Measurements from ENCODE around the gene KYAT1.

KYAT1 gene

GRCh38 chr9:128917151-128917849 lies 35.5 kb upstream of the KYAT1 start:
- H3K9me2 ChIP-seq (ENCODE audit: low read depth, low read length): no peaks in the 10 kb centered on the region
- no peak overlapping the region for H3K4me3 ChIP-seq (ENCODE audit: low read depth, low read length, poor library complexity, severe bottlenecking)
- H4K20me1 ChIP-seq (ENCODE audit: insufficient read depth, low read length): no peaks in the 10 kb centered on the region
- no peak overlapping the region for H2AFZ ChIP-seq (ENCODE audit: low read length)
- no peak overlapping the region for H3K9ac ChIP-seq (ENCODE audit: low read length)
- H3K36me3 ChIP-seq (ENCODE audit: insufficient read depth, low read length): peaks cover 18% of the 10 kb centered on the region; the same call in 1 of the 2 replicates
- no peaks in the 10 kb centered on the region for H3K27me3 ChIP-seq (ENCODE audit: insufficient read depth, low read length)
- H3K4me2 ChIP-seq (ENCODE audit: low read length): no peak overlapping the region
- H3F3A ChIP-seq (ENCODE audit: insufficient read depth, low read length): no peaks in the 10 kb centered on the region
- H3K79me2 ChIP-seq (ENCODE audit: insufficient read depth, low read length): no peaks in the 10 kb centered on the region
- peaks cover 20% of the 10 kb centered on the region for H3K4me1 ChIP-seq (ENCODE audit: insufficient read depth, low read length, severe bottlenecking)
- no peaks in the 10 kb centered on the region for H3K9me3 ChIP-seq (ENCODE audit: low read length)
- TF ChIP-seq EZH2 (IDR thresholded peaks at IDR 0.05; ENCODE audit: borderline replicate concordance, low read length): no peak
- TF ChIP-seq CTCF (IDR thresholded peaks at IDR 0.05; ENCODE audit: low read length): no peak
- no peak overlapping the region for H3K27ac ChIP-seq (ENCODE audit: low read depth, low read length, poor library complexity, severe bottlenecking)

GRCh38 chr9:128916745-128917144 lies 35.0 kb upstream of the KYAT1 start:
- Histone ChIP-seq H3K4me2 (ENCODE audit: low read length) (no peak overlapping the region), H2AFZ (ENCODE audit: low read length) (no peak overlapping the region), H3K9me3 (ENCODE audit: low read length) (no peaks in the 10 kb centered on the region), H3K36me3 (ENCODE audit: insufficient read depth, low read length) (peaks cover 22% of the 10 kb centered on the region; the same call in 1 of the 2 replicates), H3K4me3 (ENCODE audit: low read depth, low read length, poor library complexity, severe bottlenecking) (no peak overlapping the region), H3K4me1 (ENCODE audit: insufficient read depth, low read length, severe bottlenecking) (peaks cover 14% of the 10 kb centered on the region), H3F3A (ENCODE audit: insufficient read depth, low read length) (no peaks in the 10 kb centered on the region), H3K27me3 (ENCODE audit: insufficient read depth, low read length) (no peaks in the 10 kb centered on the region), H3K9ac (ENCODE audit: low read length) (no peak overlapping the region), H3K27ac (ENCODE audit: low read depth, low read length, poor library complexity, severe bottlenecking) (no peak overlapping the region), H4K20me1 (ENCODE audit: insufficient read depth, low read length) (no peaks in the 10 kb centered on the region), H3K9me2 (ENCODE audit: low read depth, low read length) (no peaks in the 10 kb centered on the region), H3K79me2 (ENCODE audit: insufficient read depth, low read length) (no peaks in the 10 kb centered on the region)
- TF ChIP-seq CTCF (IDR thresholded peaks at IDR 0.05; ENCODE audit: low read length): no peak
- no peak for TF ChIP-seq EZH2 (IDR thresholded peaks at IDR 0.05; ENCODE audit: borderline replicate concordance, low read length)

- no peaks in the 10 kb centered on the region for H3K27me3 ChIP-seq (ENCODE audit: insufficient read depth, low read length)
- H3K9ac ChIP-seq (ENCODE audit: low read length): no peak overlapping the region
- H3K9me3 ChIP-seq (ENCODE audit: low read length): no peaks in the 10 kb centered on the region
- no peak overlapping the region for H3K4me3 ChIP-seq (ENCODE audit: low read depth, low read length, poor library complexity, severe bottlenecking)
- TF ChIP-seq CTCF (IDR thresholded peaks at IDR 0.05; ENCODE audit: low read length): no peak
- no peak for TF ChIP-seq EZH2 (IDR thresholded peaks at IDR 0.05; ENCODE audit: borderline replicate concordance, low read length)
- H2AFZ ChIP-seq (ENCODE audit: low read length): no peak overlapping the region
- no peaks in the 10 kb centered on the region for H4K20me1 ChIP-seq (ENCODE audit: insufficient read depth, low read length)
- no peak overlapping the region for H3K4me2 ChIP-seq (ENCODE audit: low read length)
- H3K27ac ChIP-seq (ENCODE audit: low read depth, low read length, poor library complexity, severe bottlenecking): no peak overlapping the region
- H3K36me3 ChIP-seq (ENCODE audit: insufficient read depth, low read length): peaks cover 22% of the 10 kb centered on the region; the same call in 1 of the 2 replicates
- H3F3A ChIP-seq (ENCODE audit: insufficient read depth, low read length): no peaks in the 10 kb centered on the region
- H3K4me1 ChIP-seq (ENCODE audit: insufficient read depth, low read length, severe bottlenecking): peaks cover 9% of the 10 kb centered on the region
- H3K9me2 ChIP-seq (ENCODE audit: low read depth, low read length): no peaks in the 10 kb centered on the region
- no peaks in the 10 kb centered on the region for H3K79me2 ChIP-seq (ENCODE audit: insufficient read depth, low read length)
Observed at GRCh38 chr9:128916204-128916603, 34.5 kb upstream of the KYAT1 start.
